ENCODE measurements around the gene EPHA5.

EPHA5 gene

DNA sequence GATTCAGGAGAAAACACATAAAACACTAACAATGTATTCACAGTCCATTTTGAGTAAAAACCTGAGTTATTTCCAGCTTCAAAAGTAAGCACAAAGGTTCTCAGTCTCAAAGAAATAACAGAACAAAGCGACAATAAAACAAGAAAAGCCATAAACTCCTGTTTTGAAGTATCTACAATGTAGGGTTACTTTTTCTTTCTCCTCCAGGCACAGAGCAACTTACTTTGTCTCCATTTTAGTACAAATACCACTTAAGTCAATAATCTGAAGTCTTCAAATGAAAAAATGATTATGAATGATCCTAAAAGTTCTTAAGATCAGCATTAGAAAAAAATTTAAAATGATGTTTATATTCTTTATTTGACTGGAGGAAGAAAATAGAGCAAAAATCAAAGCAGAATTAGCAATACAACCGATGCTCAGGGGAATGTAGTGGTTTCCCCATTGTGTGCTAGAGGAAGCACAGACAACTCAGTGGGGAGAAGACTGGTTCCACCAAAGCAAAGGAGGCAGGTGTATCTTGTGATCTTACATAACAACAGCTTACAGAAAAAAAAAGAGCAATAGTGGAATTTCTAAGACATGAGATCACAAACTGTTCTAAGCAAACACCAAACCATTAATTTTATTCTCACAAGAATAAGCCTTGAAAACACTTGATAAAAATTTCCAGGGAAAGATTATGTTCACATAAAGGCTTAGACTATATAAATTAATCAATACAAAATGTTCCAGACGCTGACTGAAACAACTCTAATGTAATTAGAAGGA is 35.1 kb downstream of the EPHA5 start:
- Histone ChIP-seq H3K4me2 (no peak overlapping the region), H3K4me1 (no peaks in the 10 kb centered on the region), H3K27ac (no peak overlapping the region), H3K4me3 (no peak overlapping the region), H4K20me1 (no peaks in the 10 kb centered on the region), H3K36me3 (no peaks in the 10 kb centered on the region), H3K9me3 (no peaks in the 10 kb centered on the region), H3K27me3 (no peaks in the 10 kb centered on the region), H3K9ac (no peak overlapping the region)
- TF ChIP-seq Cebpa-rat (IDR thresholded peaks at IDR 0.05), result no peak

DNA sequence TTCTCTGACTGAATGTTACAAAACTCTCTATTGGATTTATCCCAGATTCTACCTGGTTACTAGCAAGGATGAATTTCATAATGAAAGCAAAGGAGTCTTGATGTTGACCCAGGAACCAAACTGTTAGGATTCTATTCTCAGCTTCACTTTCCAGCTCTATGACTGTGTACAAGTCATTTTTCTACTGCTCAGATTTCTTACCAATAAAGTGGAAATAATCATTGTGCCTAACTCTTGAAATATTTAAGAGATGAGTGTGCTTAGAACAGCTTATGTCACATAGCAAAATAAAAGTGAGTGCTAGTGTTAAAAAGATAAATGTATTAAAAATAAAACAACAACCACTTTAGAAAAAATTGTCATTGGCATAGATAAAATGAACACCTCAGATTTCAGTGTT is 45.6 kb downstream of the EPHA5 start:
- H3K36me3 ChIP-seq, result no peaks in the 10 kb centered on the region
- no peak overlapping the region for H3K27ac ChIP-seq
- H3K4me3 ChIP-seq, result no peak overlapping the region
- TF ChIP-seq Cebpa-rat (IDR thresholded peaks at IDR 0.05), result no peak
- H3K4me1 ChIP-seq, result no peaks in the 10 kb centered on the region
- no peaks in the 10 kb centered on the region for H3K27me3 ChIP-seq
- H4K20me1 ChIP-seq, result no peaks in the 10 kb centered on the region
- no peaks in the 10 kb centered on the region for H3K9me3 ChIP-seq
- no peak overlapping the region for H3K4me2 ChIP-seq
- H3K9ac ChIP-seq, result no peak overlapping the region

DNA sequence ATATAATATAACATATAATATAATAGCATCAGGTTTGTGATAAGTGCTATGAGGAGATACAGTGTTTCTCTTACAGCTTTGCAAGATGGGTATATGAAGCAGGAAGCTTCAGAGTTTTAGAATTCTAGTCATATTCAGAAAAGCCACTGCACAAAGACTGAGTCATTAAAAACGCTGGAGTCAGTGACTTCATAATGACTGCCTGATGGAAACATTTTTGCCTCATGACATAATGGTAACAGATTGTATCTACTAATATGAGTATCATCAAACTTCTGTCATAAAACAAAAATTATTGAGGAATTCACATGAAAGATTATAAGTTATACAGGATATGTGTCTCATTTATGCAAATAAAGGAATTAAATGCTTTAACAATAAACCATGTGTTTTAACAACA is 46.8 kb downstream of the EPHA5 start:
- H3K36me3 ChIP-seq, result no peaks in the 10 kb centered on the region
- no peak overlapping the region for H3K9ac ChIP-seq
- H3K4me2 ChIP-seq, result no peak overlapping the region
- no peak overlapping the region for H3K4me3 ChIP-seq
- TF ChIP-seq Cebpa-rat (IDR thresholded peaks at IDR 0.05), result no peak
- H3K27ac ChIP-seq, result no peak overlapping the region
- no peaks in the 10 kb centered on the region for H3K27me3 ChIP-seq
- no peaks in the 10 kb centered on the region for H3K4me1 ChIP-seq
- H3K9me3 ChIP-seq, result no peaks in the 10 kb centered on the region
- H4K20me1 ChIP-seq, result no peaks in the 10 kb centered on the region

DNA sequence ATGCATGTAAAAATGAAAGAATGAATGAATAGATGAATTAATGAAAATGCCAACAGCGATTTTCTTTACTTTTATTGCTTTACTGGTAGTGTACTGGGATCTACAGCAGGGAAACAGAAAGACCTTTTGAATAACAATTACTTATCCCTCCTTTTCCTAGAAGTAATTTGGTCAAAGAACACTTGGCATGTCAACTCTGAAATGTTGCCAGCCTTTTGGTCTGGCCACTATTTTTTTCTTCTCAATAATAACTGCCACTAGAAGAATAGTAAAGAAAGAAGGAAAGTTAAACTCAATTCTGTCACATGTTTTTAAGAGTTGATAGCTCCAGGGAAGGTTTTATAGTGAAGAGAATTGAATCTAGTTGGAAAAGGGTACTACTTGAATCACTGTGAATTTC is 52.9 kb downstream of the EPHA5 start:
- H3K27me3 ChIP-seq, result no peaks in the 10 kb centered on the region
- H3K4me1 ChIP-seq, result no peaks in the 10 kb centered on the region
- no peaks in the 10 kb centered on the region for H4K20me1 ChIP-seq
- no peak overlapping the region for H3K9ac ChIP-seq
- H3K4me3 ChIP-seq, result no peak overlapping the region
- H3K4me2 ChIP-seq, result no peak overlapping the region
- H3K36me3 ChIP-seq, result no peaks in the 10 kb centered on the region
- no peak overlapping the region for H3K27ac ChIP-seq
- no peak for TF ChIP-seq Cebpa-rat (IDR thresholded peaks at IDR 0.05)
- H3K9me3 ChIP-seq, result no peaks in the 10 kb centered on the region

DNA sequence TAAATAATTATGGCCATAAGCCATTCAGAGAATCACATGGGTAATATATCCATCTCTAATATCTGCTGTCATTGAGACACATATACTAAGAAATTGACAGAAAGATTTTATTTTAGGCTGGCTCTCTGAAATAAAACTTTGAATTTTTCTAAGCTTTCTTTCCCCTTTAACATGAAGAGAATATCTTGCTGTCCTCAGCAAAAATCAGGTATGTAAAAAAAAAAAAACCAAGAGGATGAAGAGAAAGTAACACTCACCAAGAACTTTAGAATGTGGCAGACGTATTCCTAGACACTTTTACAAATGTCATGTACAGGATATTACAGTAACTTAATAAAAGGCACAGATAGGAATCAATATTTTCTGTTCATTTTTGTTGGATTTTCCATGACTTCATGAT is 65.8 kb downstream of the EPHA5 start:
- H3K4me3 ChIP-seq, result no peak overlapping the region
- no peaks in the 10 kb centered on the region for H3K4me1 ChIP-seq
- no peaks in the 10 kb centered on the region for H3K27me3 ChIP-seq
- no peaks in the 10 kb centered on the region for H3K36me3 ChIP-seq
- TF ChIP-seq Cebpa-rat (IDR thresholded peaks at IDR 0.05), result no peak
- H3K9ac ChIP-seq, result no peak overlapping the region
- no peaks in the 10 kb centered on the region for H3K9me3 ChIP-seq
- H4K20me1 ChIP-seq, result no peaks in the 10 kb centered on the region
- H3K27ac ChIP-seq, result no peak overlapping the region
- H3K4me2 ChIP-seq, result no peak overlapping the region

DNA sequence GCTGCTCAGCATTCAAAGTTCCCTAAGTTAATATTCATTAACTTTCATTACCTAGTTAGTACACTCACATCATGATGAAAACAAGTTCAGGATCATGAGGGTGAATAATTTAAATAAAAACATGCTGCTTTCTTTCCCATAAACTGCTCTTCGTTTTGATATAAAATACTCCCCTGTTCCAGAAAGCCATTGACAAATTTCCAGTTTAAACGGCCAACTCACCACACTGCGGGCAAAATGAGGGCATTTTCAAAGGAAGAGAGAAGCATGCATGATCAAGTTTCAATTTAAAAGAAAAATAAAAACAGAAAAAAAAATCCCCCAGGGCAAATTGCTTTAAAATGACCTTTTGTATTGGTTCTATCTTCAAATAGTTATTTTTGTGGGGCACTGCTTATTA is 69.6 kb downstream of the EPHA5 start:
- Histone ChIP-seq H3K27me3 (no peaks in the 10 kb centered on the region), H3K36me3 (no peaks in the 10 kb centered on the region), H4K20me1 (no peaks in the 10 kb centered on the region), H3K9ac (no peak overlapping the region), H3K4me3 (no peak overlapping the region), H3K4me1 (no peaks in the 10 kb centered on the region), H3K27ac (no peak overlapping the region), H3K9me3 (no peaks in the 10 kb centered on the region), H3K4me2 (no peak overlapping the region)
- TF ChIP-seq Cebpa-rat (IDR thresholded peaks at IDR 0.05), result no peak

DNA sequence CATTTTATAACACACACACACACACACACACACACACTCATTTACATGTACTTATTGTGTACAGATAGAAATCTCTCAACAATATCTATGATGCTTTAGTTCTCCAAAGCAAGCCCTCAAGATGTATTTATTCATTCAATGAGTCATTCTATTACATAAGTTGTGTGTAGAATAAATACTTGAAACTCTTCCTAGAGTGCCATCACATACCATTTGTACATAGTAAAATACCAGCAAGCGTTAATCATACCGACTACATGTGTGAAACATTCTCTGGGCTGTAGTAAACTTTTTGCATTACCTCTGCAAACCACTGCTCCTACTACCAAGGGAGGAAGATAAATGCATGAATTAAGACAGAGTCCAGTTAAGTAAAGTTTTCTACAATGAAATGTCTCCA is 70.9 kb downstream of the EPHA5 start:
- H3K4me1 ChIP-seq, result no peaks in the 10 kb centered on the region
- H3K36me3 ChIP-seq, result no peaks in the 10 kb centered on the region
- H4K20me1 ChIP-seq, result no peaks in the 10 kb centered on the region
- no peak overlapping the region for H3K9ac ChIP-seq
- no peak overlapping the region for H3K4me2 ChIP-seq
- no peaks in the 10 kb centered on the region for H3K9me3 ChIP-seq
- H3K4me3 ChIP-seq, result no peak overlapping the region
- no peak for TF ChIP-seq Cebpa-rat (IDR thresholded peaks at IDR 0.05)
- H3K27ac ChIP-seq, result no peak overlapping the region
- no peaks in the 10 kb centered on the region for H3K27me3 ChIP-seq

DNA sequence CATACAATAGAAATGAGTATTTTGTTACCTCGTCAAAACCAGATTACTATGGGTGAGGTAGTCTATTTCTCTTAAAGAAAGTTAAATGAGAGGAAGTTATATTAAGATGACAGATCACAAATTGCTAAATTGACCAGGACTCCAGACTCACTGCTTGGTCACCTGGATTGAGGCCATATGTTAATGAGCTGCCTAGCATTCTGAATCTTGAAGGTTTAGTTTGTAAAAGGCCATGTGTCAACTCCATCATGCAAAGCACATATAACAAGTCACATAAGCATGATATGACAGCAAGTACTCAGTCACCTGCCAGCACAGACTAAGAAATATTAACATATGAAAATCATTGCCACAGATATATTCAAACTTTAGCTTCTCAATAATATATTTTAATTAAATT is 72.6 kb downstream of the EPHA5 start:
- Histone ChIP-seq H4K20me1 (no peaks in the 10 kb centered on the region), H3K27me3 (no peaks in the 10 kb centered on the region), H3K27ac (no peak overlapping the region), H3K9me3 (no peaks in the 10 kb centered on the region), H3K4me2 (no peak overlapping the region), H3K9ac (no peak overlapping the region), H3K36me3 (no peaks in the 10 kb centered on the region), H3K4me3 (no peak overlapping the region), H3K4me1 (no peaks in the 10 kb centered on the region)
- TF ChIP-seq Cebpa-rat (IDR thresholded peaks at IDR 0.05), result no peak

DNA sequence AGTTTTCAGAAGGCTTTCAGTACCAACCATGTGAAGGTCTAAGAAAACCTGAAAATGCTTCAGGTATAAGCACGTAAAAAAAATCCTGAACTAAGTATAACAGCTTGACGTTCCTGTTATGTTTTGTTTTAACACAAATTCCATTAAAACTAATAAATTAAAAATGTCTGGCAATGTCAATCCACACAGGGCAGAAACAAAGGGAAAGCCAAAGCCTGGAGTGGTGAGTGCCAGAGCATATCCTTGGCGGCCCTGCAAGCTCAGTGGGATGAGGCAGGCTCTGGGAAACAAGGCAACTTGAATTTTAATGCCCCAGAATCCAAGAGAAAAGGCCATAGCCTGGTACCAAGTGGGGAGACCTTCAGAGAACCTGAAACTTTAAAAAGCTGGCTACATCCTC is 78.2 kb downstream of the EPHA5 start:
- no peak for TF ChIP-seq Cebpa-rat (IDR thresholded peaks at IDR 0.05)
- no peaks in the 10 kb centered on the region for H3K4me1 ChIP-seq
- no peak overlapping the region for H3K27ac ChIP-seq
- no peaks in the 10 kb centered on the region for H4K20me1 ChIP-seq
- H3K36me3 ChIP-seq, result no peaks in the 10 kb centered on the region
- H3K4me2 ChIP-seq, result no peak overlapping the region
- no peaks in the 10 kb centered on the region for H3K9me3 ChIP-seq
- H3K4me3 ChIP-seq, result no peak overlapping the region
- H3K27me3 ChIP-seq, result no peaks in the 10 kb centered on the region
- no peak overlapping the region for H3K9ac ChIP-seq

DNA sequence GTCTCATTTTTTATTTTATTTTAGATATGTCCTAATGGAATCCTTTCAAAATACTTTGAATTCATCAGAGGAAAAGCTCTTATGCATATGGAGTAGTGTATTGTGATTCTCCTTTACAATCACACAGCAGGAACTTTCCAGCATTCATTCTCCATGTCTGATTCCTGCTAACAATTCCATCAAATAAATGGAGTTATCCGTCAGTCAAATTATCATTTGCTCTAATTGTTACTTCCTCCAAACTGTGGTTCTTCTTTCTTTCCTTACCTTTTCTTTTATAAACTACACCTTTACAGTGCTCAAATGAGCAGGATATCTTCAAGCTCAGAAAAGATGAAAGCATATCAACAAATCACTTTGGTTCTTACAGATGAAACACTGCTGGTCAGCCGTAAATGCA is 80.4 kb downstream of the EPHA5 start:
- Histone ChIP-seq H4K20me1 (no peaks in the 10 kb centered on the region), H3K4me2 (no peak overlapping the region), H3K4me3 (no peak overlapping the region), H3K27ac (no peak overlapping the region), H3K9me3 (no peaks in the 10 kb centered on the region), H3K27me3 (no peaks in the 10 kb centered on the region), H3K4me1 (no peaks in the 10 kb centered on the region), H3K9ac (no peak overlapping the region), H3K36me3 (no peaks in the 10 kb centered on the region)
- TF ChIP-seq Cebpa-rat (IDR thresholded peaks at IDR 0.05), result no peak

DNA sequence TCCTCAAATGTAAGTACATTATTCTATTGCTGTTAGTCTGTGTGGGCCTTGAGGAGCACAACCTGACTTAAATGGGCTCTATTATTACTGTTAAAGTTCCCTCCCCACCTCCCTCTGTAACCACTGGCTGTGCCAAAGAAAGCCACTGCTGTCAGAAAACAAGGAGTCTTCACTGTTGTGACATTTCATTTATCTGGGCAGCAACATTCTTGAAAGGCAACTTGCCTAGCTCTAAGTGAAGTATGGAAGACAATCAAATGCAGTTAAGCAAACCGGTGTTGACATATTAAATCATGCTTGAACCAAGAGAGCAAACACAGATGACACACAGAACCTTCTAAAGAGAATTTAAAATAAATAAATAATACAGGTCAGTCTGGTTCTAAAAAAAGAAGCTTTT is 81.0 kb downstream of the EPHA5 start:
- no peaks in the 10 kb centered on the region for H3K27me3 ChIP-seq
- no peak for TF ChIP-seq Cebpa-rat (IDR thresholded peaks at IDR 0.05)

More for the DNA sequence above, 81.0 kb downstream of the EPHA5 start:
- Histone ChIP-seq H3K9ac (no peak overlapping the region), H3K4me3 (no peak overlapping the region), H3K36me3 (no peaks in the 10 kb centered on the region), H4K20me1 (no peaks in the 10 kb centered on the region), H3K4me1 (no peaks in the 10 kb centered on the region), H3K27ac (no peak overlapping the region), H3K9me3 (no peaks in the 10 kb centered on the region), H3K4me2 (no peak overlapping the region)

All from BLaER1 (cell line).